Glutamatergic neuron (in vitro differentiated cells): Measurements from ENCODE around the gene MXRA8. TPM values are rescaled to one million over a fixed set of nuclear protein-coding genes. Genes with fewer than 3 reads are reported as not detected.

Experiments used
- DNase-seq: peaks from one replicate; pipeline ENCODE4 v3.0.0; 2022
- H3K27ac Mint-ChIP-seq: one replicate; pipeline ENCODE4 v1.8.0; 2020; ENCODE audit warnings: mild to moderate bottlenecking, mixed read lengths, inconsistent platforms; ENCODE audit not compliant: unreplicated experiment
- H3K27me3 Mint-ChIP-seq: one replicate; pipeline ENCODE4 v1.8.0; 2020; ENCODE audit warnings: mild to moderate bottlenecking, moderate library complexity, mixed read lengths, inconsistent platforms; ENCODE audit not compliant: unreplicated experiment
- H3K36me3 Mint-ChIP-seq: one replicate; pipeline ENCODE4 v1.8.0; 2020; ENCODE audit warnings: mild to moderate bottlenecking, mixed read lengths, inconsistent platforms; ENCODE audit not compliant: unreplicated experiment
- H3K4me1 Mint-ChIP-seq: one replicate; pipeline ENCODE4 v1.8.0; 2020; ENCODE audit warnings: mild to moderate bottlenecking, low read depth, mixed read lengths, inconsistent platforms; ENCODE audit not compliant: unreplicated experiment
- H3K4me3 Mint-ChIP-seq: one replicate; pipeline ENCODE4 v1.8.0; 2020; ENCODE audit warnings: mild to moderate bottlenecking, mixed read lengths, inconsistent platforms; ENCODE audit not compliant: unreplicated experiment
- H3K9me3 Mint-ChIP-seq: one replicate; pipeline ENCODE4 v1.8.0; 2020; ENCODE audit warnings: mild to moderate bottlenecking, moderate library complexity, mixed read lengths, inconsistent platforms; ENCODE audit not compliant: unreplicated experiment
- CTCF ChIP-seq: fragments of 200-600 bp; sonication (generic); IDR thresholded peaks from one replicate; pipeline ENCODE4 v1.5.0; 2021; ENCODE audit not compliant: partially characterized antibody, unreplicated experiment
- total RNA-seq: library from RNA; stranded (reverse); fragmentation: NEBNext Ultra II Directional; extraction: Animal tissue kit (Norgen Biotek cat#: 25700); gene quantifications from one replicate; pipeline ENCODE4 v1.2.1, GENCODE V29; 2021; ENCODE audit not compliant: unreplicated experiment

The MXRA8 gene
- total RNA-seq, 1 donor from 2014 or later = 7.7 TPM

DNA sequence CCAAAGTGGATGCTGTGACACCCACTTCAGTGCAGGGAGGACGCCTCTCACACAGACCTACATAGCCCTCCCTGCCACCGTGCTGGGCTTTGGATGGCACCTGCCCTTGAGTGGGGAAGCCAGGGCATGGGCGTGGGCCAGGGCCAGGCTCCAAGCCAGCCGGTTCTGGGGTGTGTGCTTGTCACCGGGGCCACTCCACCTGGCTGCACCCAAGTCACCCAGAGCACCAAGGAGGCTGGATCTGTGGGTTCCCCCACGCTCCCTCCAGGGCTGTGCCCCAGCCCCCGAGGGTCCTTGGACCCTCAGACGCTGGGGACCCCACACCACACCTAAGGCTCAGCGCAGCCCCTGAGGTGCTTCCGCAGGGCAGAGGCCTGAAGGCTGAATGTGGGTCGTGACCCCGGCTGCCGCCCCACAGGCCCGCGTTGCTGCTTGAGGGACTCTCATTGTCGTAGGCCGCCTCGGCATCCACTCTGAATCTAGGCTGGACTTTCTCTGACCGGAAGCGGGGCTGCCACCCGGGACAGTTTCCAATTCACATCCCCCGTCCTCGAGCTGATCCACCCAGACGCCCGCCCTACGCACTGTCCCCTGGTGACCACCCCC is 1.5 kb downstream of the MXRA8 start:
- TF ChIP-seq CTCF = no peak
- H3K4me1 Mint-ChIP-seq = peaks cover 16% of the 10 kb centered on the region
- peak; percentile 30 for DNase-seq
- H3K27ac Mint-ChIP-seq = no peak overlapping the region
- H3K4me3 Mint-ChIP-seq = no peak overlapping the region
- no peaks in the 10 kb centered on the region for H3K36me3 Mint-ChIP-seq
- peaks cover 5% of the 10 kb centered on the region for H3K9me3 Mint-ChIP-seq
- peaks cover 16% of the 10 kb centered on the region for H3K27me3 Mint-ChIP-seq

DNA sequence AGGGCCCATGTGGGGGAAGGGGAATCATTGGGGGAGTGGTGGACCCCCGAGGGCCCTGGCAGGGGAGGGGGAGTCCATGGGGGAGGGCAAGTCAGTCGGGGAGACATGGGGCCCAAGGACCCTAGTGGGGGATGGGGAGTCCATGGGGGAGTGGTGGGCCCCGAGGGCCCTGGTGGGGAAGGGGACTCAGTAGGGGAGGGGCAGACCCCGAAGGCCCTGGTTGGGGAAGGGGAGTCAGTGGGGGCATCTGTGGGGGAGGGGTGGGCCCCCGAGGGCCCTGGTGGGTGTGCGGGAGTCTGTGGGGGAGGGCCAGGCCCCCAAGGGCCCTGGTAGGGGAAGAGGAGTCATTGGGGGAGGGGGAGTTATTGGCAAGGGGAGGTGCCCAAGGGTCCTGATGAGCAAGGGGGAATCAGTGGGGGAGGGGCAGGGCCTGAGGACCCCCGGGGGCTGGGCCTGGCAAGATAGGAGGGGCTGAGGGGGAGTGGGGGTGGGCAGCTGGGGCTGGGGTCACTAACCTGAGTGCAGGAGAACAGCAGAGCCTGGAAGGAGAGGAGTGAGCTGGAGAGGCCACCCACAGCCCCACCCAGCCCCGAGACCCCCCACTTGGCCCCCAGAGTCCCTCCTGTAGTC is 2.1 kb downstream of the MXRA8 start:
- Mint-ChIP-seq H3K4me1 (peaks cover 16% of the 10 kb centered on the region), H3K27me3 (peaks cover 16% of the 10 kb centered on the region), H3K36me3 (no peaks in the 10 kb centered on the region), H3K4me3 (no peak overlapping the region), H3K9me3 (peaks cover 5% of the 10 kb centered on the region), H3K27ac (no peak overlapping the region)
- no peak for TF ChIP-seq CTCF
- DNase-seq = peak; percentile 17

DNA sequence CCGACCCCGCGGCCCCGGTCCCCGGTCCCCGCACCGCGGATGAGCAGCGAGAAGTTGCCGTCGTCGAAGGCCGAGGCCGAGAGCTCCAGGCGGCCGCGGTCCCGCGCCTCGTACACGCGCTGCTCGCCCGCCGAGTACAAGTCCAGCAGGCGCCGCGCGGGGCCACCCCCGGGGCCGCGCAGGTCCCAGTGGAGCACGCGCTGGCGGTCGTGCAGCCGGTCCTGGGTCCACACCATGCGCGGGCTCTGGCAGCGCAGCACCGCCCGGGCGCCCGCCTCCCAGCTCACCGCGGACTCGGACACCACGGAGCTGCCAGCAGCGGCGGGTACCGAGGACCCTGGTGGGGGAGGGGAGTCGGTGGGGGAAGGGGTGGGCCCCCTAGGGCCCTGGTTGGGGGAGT is 2.9 kb downstream of the MXRA8 start:
- Mint-ChIP-seq H3K9me3 (peaks cover 3% of the 10 kb centered on the region), H3K36me3 (no peaks in the 10 kb centered on the region), H3K27me3 (peaks cover 12% of the 10 kb centered on the region), H3K4me3 (no peak overlapping the region), H3K4me1 (peaks cover 11% of the 10 kb centered on the region), H3K27ac (no peak overlapping the region)
- DNase-seq = peak; percentile 49
- no peak for TF ChIP-seq CTCF

- Mint-ChIP-seq H3K4me1 (peaks cover 11% of the 10 kb centered on the region), H3K36me3 (no peaks in the 10 kb centered on the region), H3K9me3 (peaks cover 3% of the 10 kb centered on the region), H3K4me3 (no peak overlapping the region), H3K27ac (no peak overlapping the region), H3K27me3 (peaks cover 12% of the 10 kb centered on the region)
- TF ChIP-seq CTCF = no peak
- DNase-seq = peak; percentile 56
Measured at GRCh38 chr1:1354271-1355247, 3.8 kb downstream of the MXRA8 start.
